GM12878 (cell line): Measurements from ENCODE around the gene PKN3. TPM values are rescaled to one million over a fixed set of nuclear protein-coding genes. Genes with fewer than 3 reads are reported as not detected.
A peak's percentile ranks its signal among the peaks of the same experiment; 100 is the strongest.

ENCODE experiments used
- BACH1 ChIP-seq: fragments of 450-650 bp; IDR thresholded peaks from 2 replicates; pipeline ENCODE4 v1.6.1; 2017; ENCODE audit warnings: mild to moderate bottlenecking, borderline replicate concordance
- BMI1 ChIP-seq: fragments of 450-650 bp; IDR thresholded peaks from 2 replicates; pipeline ENCODE4 v1.6.1; 2016; ENCODE audit warnings: mild to moderate bottlenecking, moderate library complexity, borderline replicate concordance
- CREB1 ChIP-seq: IDR thresholded peaks from 2 replicates; pipeline ENCODE4 v1.6.1; 2012; ENCODE audit warnings: low read depth, mild to moderate bottlenecking, inconsistent platforms
- DPF2 ChIP-seq: fragments of 450-650 bp; IDR thresholded peaks from 2 replicates; pipeline ENCODE4 v1.6.1; 2017; ENCODE audit warnings: mild to moderate bottlenecking
- EED ChIP-seq: sonication (generic); IDR thresholded peaks from 2 replicates; pipeline ENCODE4 v1.6.1; 2016; ENCODE audit warnings: antibody characterized with exemption, low read depth
- FOXK2 ChIP-seq: fragments of 450-650 bp; IDR thresholded peaks from 2 replicates; pipeline ENCODE4 v1.6.1; 2017; ENCODE audit warnings: mild to moderate bottlenecking, moderate library complexity
- FOXM1 ChIP-seq: IDR thresholded peaks from 2 replicates; pipeline ENCODE4 v1.6.1; 2012; ENCODE audit warnings: low read depth, mild to moderate bottlenecking, inconsistent platforms, low read length, moderate library complexity
- IKZF2 ChIP-seq, 2 experiments: fragments of 450-650 bp; IDR thresholded peaks; 2 replicates each; pipeline ENCODE4 v1.6.1; 2017; ENCODE audit warnings: mild to moderate bottlenecking in 2 of 2, moderate library complexity in 2 of 2
- MAX ChIP-seq: IDR thresholded peaks from 2 replicates; pipeline ENCODE4 v1.6.1; 2012; ENCODE audit warnings: low read depth, low read length, improper control_type of control experiment
- MXI1 ChIP-seq: fragments of 150-350 bp; IDR thresholded peaks from 2 replicates; pipeline ENCODE4 v1.6.1; 2011; ENCODE audit warnings: low read depth, mild to moderate bottlenecking, inconsistent platforms, low read length, improper control_type of control experiment
- MYC ChIP-seq: IDR thresholded peaks from 2 replicates; pipeline ENCODE4 v1.6.1; 2011; ENCODE audit warnings: mild to moderate bottlenecking, low read length, moderate library complexity, inconsistent platforms; ENCODE audit not compliant: insufficient read depth, insufficient replicate concordance, insufficient read length, severe bottlenecking
- NBN ChIP-seq: fragments of 450-650 bp; IDR thresholded peaks from 2 replicates; pipeline ENCODE4 v1.6.1; 2016
- PML ChIP-seq: IDR thresholded peaks from 2 replicates; pipeline ENCODE4 v1.6.1; 2012; ENCODE audit warnings: low read length, inconsistent platforms
- PRDM15 ChIP-seq: fragments of 450-650 bp; formaldehyde crosslinking; IDR thresholded peaks from 2 replicates; pipeline ENCODE4 v1.4.0; 2020; ENCODE audit warnings: mild to moderate bottlenecking, moderate library complexity
- RB1 ChIP-seq: fragments of 450-650 bp; formaldehyde crosslinking; IDR thresholded peaks from 2 replicates; pipeline ENCODE4 v1.6.1; 2017; ENCODE audit warnings: mild to moderate bottlenecking, borderline replicate concordance
- REST ChIP-seq: IDR thresholded peaks from 2 replicates; pipeline ENCODE4 v1.6.1; 2012; ENCODE audit warnings: mild to moderate bottlenecking, low read depth, low read length
- WRNIP1 ChIP-seq: IDR thresholded peaks from 2 replicates; pipeline ENCODE4 v1.6.1; 2011; ENCODE audit warnings: low read depth, low read length, improper control_type of control experiment, borderline replicate concordance
- ZNF687 ChIP-seq: fragments of 450-650 bp; IDR thresholded peaks from 2 replicates; pipeline ENCODE4 v1.6.1; 2017; ENCODE audit warnings: mild to moderate bottlenecking, moderate library complexity
- ZSCAN29 ChIP-seq: fragments of 450-650 bp; IDR thresholded peaks from 2 replicates; pipeline ENCODE4 v1.6.1; 2017; ENCODE audit warnings: mild to moderate bottlenecking, moderate library complexity
- polyA plus RNA-seq, 11 experiments: library from polyadenylated mRNA; depleted of rRNA in 4 of 11; unstranded in 6 of 11; stranded (reverse) in 5 of 11; fragments of >200 nt; fragmentation: Nextera tagmentation in 4 of 11; fragmentation: Illumina TruSeq in 1 of 11; extraction: Ambion mirVana in 4 of 11; extraction: Trizol in 1 of 11; gene quantifications; 1 replicate in 1 of 11; 2 replicates in 10 of 11; pipeline versions ENCODE4 v1.2.1 to v1.2.3, GENCODE V29; 2011 to 2016; ENCODE audit warnings: inconsistent platforms in 2 of 11, missing spikeins in 2 of 11, low read depth in 1 of 11
- total RNA-seq, 4 experiments: library from RNA; depleted of rRNA in 3 of 4; stranded (reverse); fragments of >200 nt in 3 of 4; fragmentation: Illumina TruSeq in 1 of 4; extraction: Trizol in 1 of 4; gene quantifications; 2 replicates each; pipeline versions ENCODE4 v1.2.1 to v1.2.3, GENCODE V29; 2013 to 2021

Gene PKN3
- total and polyA plus RNA-seq, 10 of the 15 experiments (the other 5 are each of a cell fraction or from before 2014, with no cell fraction given), result 0.35 to 11.0 (median 3.3) TPM

- peak; percentile 14 for TF ChIP-seq ZNF687
- TF ChIP-seq FOXK2, result no peak
- peak; percentile 53; the same call in 1 of the 2 replicates for TF ChIP-seq CREB1
- 0 out of 2 replicates have a peak, but pooled peaks have one; percentile 18 for TF ChIP-seq RB1
- TF ChIP-seq BMI1, result no peak
- peak; percentile 65 for TF ChIP-seq NBN
- TF ChIP-seq MYC, result no peak
- TF ChIP-seq BACH1, result peak; percentile 90
- TF ChIP-seq PML, result peak; percentile 89
- 0 out of 2 replicates have a peak, but pooled peaks have one; percentile 28 for TF ChIP-seq DPF2
- TF ChIP-seq FOXM1, result no peak
- no peak for TF ChIP-seq ZSCAN29
- TF ChIP-seq IKZF2 (IDR thresholded peaks at IDR 0.05), result no peak
- no peak for TF ChIP-seq REST
- no peak for TF ChIP-seq PRDM15 (CRISPR knock-in tag)
- no peak for TF ChIP-seq MAX
- no peak for TF ChIP-seq EED
- no peak for TF ChIP-seq WRNIP1
- peak; percentile 79 for TF ChIP-seq MXI1
These were observed 21.8 kb downstream of the PKN3 start, which contains the start of gene ZDHHC12 (continued) for GRCh38 chr9:128723866-128724743.
